Measurements from ENCODE around the gene THSD4.

THSD4 gene

GRCh38 chr15:71452893-71453292 is 337.6 kb downstream of the THSD4 start:
- DNase-seq (ENCODE audit: low read depth in 2 of 2), result no peak

GRCh38 chr15:71454462-71454996 is 339.3 kb downstream of the THSD4 start:
- DNase-seq (ENCODE audit: low read depth in 2 of 2), result no peak

DNA sequence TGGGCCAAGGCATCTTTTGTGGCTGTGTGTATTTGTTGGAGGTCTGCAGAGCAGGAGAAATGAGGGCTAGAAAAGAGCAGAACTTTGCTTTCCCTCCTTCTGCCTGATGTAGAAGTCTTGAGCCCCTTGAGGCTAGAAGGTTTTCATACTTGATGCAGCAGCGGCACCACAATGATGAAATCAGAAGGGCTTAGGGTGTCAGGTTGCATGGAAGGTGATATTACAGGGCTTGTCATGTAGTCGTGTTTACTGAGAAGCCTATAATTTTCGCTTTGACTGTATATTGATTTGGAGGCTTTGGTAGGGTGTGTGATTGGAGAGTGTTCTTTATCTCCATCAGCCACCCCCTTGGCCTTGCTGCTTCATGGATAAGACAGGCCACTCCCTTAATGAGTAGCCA is 339.8 kb downstream of the THSD4 start:
- no peak for DNase-seq (ENCODE audit: low read depth in 2 of 2)

GRCh38 chr15:71455878-71456277 is 340.6 kb downstream of the THSD4 start:
- no peak for DNase-seq (ENCODE audit: low read depth in 2 of 2)

DNA sequence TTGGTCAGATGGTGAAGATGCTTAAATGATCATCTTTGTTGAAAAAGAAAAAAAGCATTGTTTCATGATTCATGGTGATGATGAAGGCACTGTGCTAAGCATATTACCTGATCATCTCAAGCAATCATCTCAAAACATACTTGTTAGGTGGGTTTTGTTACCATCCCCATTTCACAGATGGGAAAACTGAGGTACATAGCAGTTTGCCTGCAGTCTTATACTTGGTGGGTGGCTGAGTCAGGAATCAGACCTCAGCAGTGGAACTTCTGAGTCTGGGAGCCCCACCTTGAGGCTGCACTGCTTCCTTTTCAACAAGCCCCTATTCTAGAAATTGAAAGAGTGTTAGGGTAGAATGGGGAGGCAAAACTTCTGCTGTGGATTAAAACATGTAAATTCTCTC is 341.1 kb downstream of the THSD4 start:
- DNase-seq (ENCODE audit: low read depth in 2 of 2), result no peak

GRCh38 chr15:71456811-71457210 is 341.5 kb downstream of the THSD4 start:
- no peak for DNase-seq (ENCODE audit: low read depth in 2 of 2)

- no peak for DNase-seq (ENCODE audit: low read depth in 2 of 2)
These were observed 342.9 kb downstream of the THSD4 start for GRCh38 chr15:71458089-71458660.

DNA sequence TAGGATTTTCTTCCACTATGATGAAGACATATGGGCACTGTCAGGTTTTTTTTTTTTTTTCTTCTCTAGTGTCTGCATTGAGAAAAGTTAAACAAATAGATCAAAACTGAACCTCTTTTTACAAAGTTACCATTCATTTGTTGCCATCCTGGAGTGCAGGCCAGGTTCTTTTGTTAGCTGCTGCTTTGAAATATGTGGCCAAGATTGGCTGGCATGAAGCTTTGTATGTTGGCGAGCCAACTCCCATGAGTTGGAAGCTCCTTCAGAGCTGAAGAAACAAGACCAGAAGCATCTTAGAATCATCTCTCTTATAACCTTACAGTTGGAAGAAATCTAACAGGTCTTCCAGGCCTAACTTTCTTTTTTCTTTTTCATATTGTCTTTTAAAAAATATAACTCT is 346.5 kb downstream of the THSD4 start:
- no peak for DNase-seq (ENCODE audit: low read depth in 2 of 2)

DNA sequence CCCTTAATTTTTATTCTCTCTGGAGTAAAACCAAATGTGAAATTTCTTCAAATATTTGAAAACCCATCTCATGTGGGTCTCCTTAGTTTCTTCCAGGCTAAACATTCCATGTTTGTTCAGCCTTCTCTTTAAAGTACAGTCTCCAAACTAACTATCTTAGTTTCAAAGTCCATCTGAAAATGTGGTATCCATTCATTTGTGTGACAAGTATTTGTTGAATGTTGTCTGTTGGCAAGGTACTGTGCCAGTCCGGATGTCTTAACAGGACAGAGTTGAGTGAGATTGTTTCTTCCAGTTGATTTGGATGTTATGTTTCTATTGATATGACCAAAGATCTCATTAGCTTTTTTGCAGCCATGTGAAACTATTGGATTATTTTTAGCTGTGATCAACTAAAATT is 347.4 kb downstream of the THSD4 start:
- no peak for DNase-seq (ENCODE audit: low read depth in 2 of 2)

DNA sequence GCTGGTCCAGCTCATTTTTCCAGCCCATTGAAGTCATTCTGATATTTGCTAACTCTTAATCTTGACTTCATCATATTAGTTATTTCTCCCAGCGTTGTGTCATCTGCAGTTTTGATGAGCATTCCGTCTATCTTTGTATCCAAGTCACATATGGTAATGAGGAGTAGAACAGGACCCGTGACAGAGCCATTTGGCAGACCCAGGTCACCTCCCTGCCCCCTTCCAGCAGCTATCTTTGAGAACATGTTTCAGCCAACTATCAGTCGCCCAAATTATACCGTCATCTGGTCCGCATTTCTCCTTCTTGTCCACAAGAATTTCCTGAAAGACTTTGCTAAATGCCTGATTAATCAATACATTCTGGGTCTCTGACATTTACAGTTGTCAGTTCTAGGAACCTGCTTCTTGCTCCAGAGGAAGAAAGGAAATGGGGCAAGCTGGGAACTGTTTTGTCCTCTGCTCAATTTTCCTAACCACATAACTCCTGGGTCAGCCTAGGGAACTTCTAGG is 347.9 kb downstream of the THSD4 start:
- DNase-seq (ENCODE audit: low read depth in 2 of 2), result no peak

DNA sequence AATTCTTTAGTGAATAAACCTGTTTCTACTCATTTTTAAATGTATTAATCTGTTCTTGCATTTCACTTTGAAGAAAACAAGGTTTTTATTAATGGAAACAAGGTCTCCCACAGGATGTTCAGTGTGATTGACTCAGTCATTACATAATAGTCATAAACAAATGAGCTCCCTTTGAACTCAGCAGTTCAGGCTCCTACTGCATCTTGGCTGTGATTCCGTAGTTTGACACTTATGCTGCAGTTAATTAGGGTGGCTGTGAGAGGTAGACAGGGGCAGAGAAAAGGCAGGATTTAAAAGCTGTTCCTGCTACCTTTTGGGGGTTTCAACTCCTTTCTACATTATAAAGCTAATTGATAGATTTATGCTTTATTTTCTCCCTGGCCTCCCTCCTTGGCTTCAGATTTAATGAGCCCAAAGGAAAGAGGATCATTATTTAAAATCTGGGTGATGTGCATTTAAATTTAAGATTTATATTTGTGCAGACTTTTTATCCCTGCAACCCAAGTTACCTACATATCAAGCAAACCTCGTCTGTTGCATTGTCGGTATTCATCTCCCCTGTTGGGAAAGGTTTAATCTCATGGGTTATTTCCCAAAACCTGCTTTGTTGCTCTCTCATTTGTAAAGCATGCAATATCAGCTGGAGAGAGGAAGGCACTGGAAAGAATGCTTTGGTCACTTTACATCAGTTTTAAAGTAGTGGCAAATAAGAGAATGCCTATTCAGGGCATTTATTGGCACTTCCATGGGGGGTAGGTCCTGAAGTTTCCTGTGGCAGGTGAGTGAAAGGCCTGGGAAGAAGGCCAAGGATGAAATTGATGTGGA is 350.1 kb downstream of the THSD4 start:
- no peak for DNase-seq (ENCODE audit: low read depth in 2 of 2)

DNA sequence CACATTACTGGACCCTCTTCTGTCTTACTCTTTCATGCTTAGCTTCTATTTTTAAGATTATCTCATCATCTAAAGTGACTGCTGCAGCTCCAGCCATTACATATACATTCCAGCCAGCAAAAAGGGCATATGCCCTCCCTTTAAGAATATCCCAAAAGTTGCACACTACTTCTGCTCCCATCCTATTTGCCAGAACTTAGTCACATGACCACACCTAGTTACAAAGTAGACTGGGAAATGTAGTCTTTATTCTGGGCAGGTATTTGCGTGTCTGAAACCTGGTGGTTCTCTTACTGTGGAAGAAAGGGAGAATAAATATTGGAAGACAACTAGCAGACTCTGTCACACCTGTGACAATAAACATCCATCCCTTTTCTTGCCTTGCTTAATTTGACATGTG is 353.4 kb downstream of the THSD4 start:
- no peak for DNase-seq (ENCODE audit: low read depth in 2 of 2)

DNA sequence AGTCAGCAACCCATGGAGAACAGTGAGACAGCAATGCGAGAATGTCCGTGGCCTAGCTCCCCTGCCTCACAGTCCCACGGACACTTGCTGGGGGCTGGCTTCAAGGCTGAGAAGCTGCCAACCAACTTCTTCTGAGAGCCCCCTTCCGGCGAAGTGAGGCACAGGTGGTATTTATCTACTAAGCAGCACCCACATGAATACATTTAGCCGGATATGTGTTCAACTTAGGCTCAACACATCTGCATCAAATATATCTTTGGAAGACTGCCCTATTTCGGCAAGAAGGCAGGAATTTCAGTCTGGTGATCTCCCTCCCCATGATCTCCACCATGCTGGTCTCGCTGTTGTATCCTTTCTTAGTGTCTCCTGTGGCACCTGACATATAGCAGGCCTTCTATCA is 354.1 kb downstream of the THSD4 start:
- DNase-seq (ENCODE audit: low read depth in 2 of 2), result no peak

DNA sequence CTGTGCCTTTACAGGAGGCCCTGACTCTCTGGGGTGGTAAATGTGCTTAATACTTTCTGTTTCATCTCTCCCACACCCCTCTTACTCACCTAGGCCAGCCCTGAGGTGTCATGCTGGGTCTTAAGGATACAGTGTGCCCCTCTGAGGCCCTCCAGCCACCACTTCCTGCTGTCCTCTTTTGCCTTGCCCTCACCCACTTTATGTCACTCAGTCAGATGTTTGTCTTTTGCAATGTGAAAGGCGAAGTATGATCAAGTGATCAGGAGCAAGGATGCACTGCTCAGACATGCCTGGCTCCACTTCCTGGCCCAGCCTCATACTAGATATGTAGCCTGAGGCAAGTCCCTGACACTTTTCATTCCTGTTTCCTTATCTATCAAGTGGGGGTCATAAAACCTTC is 356.1 kb downstream of the THSD4 start:
- DNase-seq (ENCODE audit: low read depth in 2 of 2), result no peak

DNA sequence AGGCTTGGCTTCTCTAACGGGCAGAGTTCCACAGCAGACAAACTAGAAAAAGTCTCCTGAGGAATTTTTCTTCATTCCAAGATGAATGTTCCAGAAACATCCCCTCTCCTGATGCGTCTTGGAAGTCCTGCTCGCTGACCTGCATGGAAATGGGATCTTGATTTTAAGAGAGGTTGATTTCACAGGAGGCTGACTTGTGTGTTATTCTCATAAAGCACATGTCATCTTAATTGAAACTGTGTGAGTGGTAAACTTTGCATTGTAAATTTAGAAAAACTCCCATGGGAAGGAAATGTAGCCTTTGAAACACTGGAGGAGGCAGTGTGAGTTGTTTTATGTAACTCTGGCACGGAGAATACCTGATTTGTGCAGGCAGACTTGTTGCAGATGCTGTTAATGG is 357.3 kb downstream of the THSD4 start:
- DNase-seq (ENCODE audit: low read depth in 2 of 2), result no peak

DNA sequence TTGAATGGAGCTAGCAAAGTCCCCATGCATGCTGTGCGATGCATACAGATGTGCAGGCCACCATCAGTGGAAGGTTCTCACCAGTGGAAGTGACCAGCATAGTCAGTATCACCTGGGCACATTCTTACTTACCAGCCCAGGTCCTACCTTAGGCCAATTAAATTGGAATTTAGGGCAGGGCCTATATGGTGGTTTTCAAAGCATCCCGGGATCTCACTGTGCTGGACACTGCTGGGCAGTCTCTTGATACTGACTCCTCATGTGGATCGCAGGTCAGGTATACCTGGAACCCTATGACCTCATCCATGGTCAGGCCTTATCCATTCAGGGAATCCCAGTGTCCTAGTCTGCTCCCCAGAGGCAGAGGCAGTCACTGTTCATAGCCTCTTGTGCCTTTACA is 358.5 kb downstream of the THSD4 start:
- no peak for DNase-seq (ENCODE audit: low read depth in 2 of 2)

DNA sequence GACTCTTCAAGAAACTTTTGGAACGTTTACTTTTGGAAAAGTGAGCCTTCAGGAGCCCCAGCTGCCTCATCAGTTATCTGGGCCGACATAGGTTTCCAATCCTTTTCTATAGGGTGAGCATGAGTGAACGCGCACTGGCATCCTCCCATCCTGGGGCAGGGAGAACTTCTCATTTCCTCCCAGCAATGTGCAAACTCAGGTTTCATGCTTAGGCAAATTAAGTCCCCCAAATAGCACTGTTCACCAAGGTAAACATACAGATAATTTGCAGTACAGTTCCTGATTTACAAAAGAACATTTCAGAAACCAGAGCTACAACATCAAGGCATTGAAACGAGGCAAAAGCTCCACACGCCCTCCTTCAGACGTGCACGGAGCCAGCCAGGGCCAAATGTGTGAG is 361.6 kb downstream of the THSD4 start:
- DNase-seq (ENCODE audit: low read depth in 2 of 2), result no peak

DNA sequence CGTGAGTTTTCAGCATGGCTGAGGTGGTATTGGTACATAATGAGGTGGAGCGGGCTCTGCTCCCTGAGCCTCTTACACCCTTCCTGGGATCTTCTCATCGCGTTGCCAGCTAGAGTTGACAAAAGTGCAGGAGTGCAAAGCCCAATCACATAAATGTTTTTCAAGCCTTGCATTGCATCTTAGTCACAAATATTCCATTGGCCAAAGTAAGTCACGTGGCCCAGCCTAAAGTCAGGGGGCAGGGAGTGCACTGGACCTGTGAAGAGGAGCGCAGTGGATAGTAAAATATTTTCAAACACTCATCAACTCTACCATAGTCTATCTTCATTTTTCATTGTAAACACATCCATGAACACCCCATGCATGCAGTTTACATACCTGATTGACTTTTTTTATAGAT is 365.3 kb downstream of the THSD4 start:
- DNase-seq (ENCODE audit: low read depth in 2 of 2), result no peak

DNA sequence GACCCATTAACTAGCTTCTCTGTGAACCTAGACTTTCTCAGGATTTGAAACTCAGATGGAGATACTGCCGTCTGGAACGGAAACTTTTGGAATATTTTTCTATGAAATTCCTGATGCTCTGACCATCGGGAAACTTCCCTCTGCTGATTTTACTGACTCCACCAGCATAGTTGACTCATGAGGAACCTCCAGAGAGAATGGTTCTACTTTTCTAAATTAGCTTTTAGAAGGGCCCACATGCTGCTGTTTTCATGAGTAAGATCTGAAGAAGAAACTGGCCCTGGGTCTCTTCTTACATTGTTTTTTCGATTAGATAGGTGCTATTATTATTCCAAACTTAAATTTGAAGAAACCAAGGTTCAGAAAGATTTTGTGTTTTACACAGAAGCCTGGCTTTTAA is 368.8 kb downstream of the THSD4 start:
- no peak for DNase-seq (ENCODE audit: low read depth in 2 of 2)

DNA sequence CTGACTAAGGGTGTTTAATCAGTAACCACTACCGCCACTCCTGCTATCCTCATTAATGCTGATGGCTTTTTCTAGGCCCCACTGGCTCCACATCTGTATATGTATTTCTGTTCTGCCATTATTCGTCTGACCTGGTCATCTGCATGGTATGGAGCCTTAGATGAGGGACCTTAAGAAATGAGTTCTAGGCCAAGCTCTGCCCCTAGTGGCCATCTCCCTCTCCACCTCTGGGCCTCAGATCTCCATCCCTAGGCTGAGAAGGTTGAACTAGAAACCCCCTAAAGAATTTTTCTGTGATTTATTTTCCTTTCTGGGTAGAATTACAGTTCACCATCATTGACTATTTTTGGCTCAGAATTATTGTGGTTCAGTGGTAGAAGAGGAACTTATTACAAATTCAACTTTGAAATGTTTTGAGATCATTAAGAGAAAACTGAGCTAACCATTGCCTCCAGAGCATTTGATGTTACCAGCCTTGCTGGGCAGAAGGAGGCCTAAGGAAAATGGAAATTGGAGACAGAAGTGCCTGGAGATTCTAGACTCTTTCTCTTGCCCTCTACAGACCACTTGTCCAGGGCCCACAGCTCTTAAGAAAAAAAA is 369.9 kb downstream of the THSD4 start:
- no peak for DNase-seq (ENCODE audit: low read depth in 2 of 2)

DNA sequence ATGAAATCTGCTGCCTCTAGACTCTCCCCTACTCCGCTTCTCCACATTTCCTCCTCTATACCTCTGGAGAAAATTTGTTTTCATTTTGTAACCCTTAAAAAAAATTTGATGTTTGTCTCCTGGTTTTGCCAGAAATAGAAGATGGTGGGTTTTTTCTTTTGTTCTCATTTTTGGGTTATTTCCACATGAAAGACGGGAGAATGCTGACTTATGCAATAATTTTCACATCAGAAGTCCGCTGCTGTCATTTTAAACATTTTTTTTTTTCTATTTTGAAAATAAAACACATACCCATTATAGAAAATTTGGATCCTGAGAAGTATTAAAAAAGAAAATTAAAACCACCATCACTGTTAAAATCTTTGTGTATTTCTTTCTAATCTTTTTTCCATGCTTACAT is 374.3 kb downstream of the THSD4 start:
- no peak for DNase-seq (ENCODE audit: low read depth in 2 of 2)

DNA sequence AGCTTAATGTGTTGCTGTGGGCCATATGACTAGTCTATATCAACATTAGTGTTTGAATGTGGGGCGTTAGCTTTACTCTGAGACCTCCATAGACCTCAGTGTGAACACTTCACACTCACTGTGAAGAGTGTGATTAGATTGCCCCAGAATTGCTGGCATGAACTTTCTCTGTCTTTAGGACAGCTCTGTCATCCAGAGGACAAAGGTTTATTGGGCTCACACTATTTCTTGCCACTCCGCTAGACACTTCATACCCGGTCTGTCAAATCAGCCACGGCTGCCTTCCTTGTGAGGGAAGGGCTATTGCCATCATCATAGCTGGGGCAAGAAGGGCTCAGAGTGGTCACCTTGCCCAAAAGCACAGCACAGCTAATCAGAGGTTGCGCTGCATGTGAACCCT is 378.3 kb downstream of the THSD4 start:
- no peak for DNase-seq (ENCODE audit: low read depth in 2 of 2)
